ENCODE data around the gene MYO3B.

MYO3B gene

GRCh38 chr2:170291474-170291873, 113.5 kb downstream of the MYO3B start:
- Histone ChIP-seq H3K4me1 (ENCODE audit: control insufficient read depth, low read length) (peaks cover 12% of the 10 kb centered on the region), H3K27me3 (ENCODE audit: control insufficient read depth, low read length) (no peaks in the 10 kb centered on the region), H3K79me2 (ENCODE audit: control insufficient read depth, low read length) (no peaks in the 10 kb centered on the region), H3K27ac (ENCODE audit: low read depth, low read length) (no peak overlapping the region), H3K9me3 (ENCODE audit: control insufficient read depth, insufficient read depth, low read length) (peaks cover 9% of the 10 kb centered on the region), H3K9me2 (replicated peaks; ENCODE audit: control insufficient read depth, low read length) (no peaks in the 10 kb centered on the region), H3K36me3 (ENCODE audit: control insufficient read depth, low read length) (no peaks in the 10 kb centered on the region), H3F3A (ENCODE audit: control insufficient read depth, insufficient read depth) (no peaks in the 10 kb centered on the region), H3K4me3 (ENCODE audit: low read length) (no peak overlapping the region), H4K20me1 (ENCODE audit: control insufficient read depth, insufficient read depth, low read depth, low read length) (no peaks in the 10 kb centered on the region), H3K4me2 (ENCODE audit: low read length) (no peak overlapping the region)
- no peak for TF ChIP-seq EZH2phosphoT487 (IDR thresholded peaks at IDR 0.05; ENCODE audit: borderline replicate concordance, low read length)
- TF ChIP-seq, protein P1, sequence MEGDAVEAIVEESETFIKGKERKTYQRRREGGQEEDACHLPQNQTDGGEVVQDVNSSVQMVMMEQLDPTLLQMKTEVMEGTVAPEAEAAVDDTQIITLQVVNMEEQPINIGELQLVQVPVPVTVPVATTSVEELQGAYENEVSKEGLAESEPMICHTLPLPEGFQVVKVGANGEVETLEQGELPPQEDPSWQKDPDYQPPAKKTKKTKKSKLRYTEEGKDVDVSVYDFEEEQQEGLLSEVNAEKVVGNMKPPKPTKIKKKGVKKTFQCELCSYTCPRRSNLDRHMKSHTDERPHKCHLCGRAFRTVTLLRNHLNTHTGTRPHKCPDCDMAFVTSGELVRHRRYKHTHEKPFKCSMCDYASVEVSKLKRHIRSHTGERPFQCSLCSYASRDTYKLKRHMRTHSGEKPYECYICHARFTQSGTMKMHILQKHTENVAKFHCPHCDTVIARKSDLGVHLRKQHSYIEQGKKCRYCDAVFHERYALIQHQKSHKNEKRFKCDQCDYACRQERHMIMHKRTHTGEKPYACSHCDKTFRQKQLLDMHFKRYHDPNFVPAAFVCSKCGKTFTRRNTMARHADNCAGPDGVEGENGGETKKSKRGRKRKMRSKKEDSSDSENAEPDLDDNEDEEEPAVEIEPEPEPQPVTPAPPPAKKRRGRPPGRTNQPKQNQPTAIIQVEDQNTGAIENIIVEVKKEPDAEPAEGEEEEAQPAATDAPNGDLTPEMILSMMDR (IDR thresholded peaks at IDR 0.05; ENCODE audit: low read depth, low read length, poor library complexity, severe bottlenecking): no peak

DNA sequence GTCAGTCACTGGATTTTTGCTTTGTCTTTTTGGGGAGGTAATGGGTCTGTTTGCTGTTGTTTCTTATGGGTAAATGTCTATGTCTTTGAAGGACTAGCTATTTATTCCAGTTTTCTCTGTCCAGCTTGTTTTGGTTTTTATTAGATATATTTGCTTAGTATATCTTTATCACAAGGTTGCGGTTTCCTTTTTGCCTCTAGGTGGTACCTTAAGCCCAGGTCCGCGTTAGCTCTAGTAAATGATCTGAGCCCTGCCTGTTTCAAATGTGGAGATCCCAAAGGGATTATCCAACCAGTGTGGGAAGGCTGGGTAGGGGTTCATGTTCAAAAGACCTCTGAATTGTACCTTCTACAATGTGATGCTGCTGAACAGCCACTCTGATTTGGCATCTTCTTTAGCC, 114.5 kb downstream of the MYO3B start:
- H3K9me3 ChIP-seq (ENCODE audit: control insufficient read depth, insufficient read depth, low read length): peaks cover 6% of the 10 kb centered on the region
- H3K27ac ChIP-seq (ENCODE audit: low read depth, low read length): no peak overlapping the region
- H3K4me3 ChIP-seq (ENCODE audit: low read length): no peak overlapping the region
- no peaks in the 10 kb centered on the region for H3K27me3 ChIP-seq (ENCODE audit: control insufficient read depth, low read length)
- H3F3A ChIP-seq (ENCODE audit: control insufficient read depth, insufficient read depth): no peaks in the 10 kb centered on the region
- H3K4me1 ChIP-seq (ENCODE audit: control insufficient read depth, low read length): peaks cover 6% of the 10 kb centered on the region
- no peaks in the 10 kb centered on the region for H3K79me2 ChIP-seq (ENCODE audit: control insufficient read depth, low read length)
- no peaks in the 10 kb centered on the region for H4K20me1 ChIP-seq (ENCODE audit: control insufficient read depth, insufficient read depth, low read depth, low read length)
- no peaks in the 10 kb centered on the region for H3K36me3 ChIP-seq (ENCODE audit: control insufficient read depth, low read length)
- H3K4me2 ChIP-seq (ENCODE audit: low read length): no peak overlapping the region
- no peak for TF ChIP-seq EZH2phosphoT487 (IDR thresholded peaks at IDR 0.05; ENCODE audit: borderline replicate concordance, low read length)
- TF ChIP-seq, protein P1 (IDR thresholded peaks at IDR 0.05; ENCODE audit: low read depth, low read length, poor library complexity, severe bottlenecking): no peak
- no peaks in the 10 kb centered on the region for H3K9me2 ChIP-seq (replicated peaks; ENCODE audit: control insufficient read depth, low read length)

GRCh38 chr2:170297496-170297895, 119.5 kb downstream of the MYO3B start:
- Histone ChIP-seq H3K4me2 (ENCODE audit: low read length) (no peak overlapping the region), H3K9me2 (replicated peaks; ENCODE audit: control insufficient read depth, low read length) (no peaks in the 10 kb centered on the region), H3K4me1 (ENCODE audit: control insufficient read depth, low read length) (peaks cover 4% of the 10 kb centered on the region; the same call in 1 of the 2 replicates), H3K79me2 (ENCODE audit: control insufficient read depth, low read length) (no peaks in the 10 kb centered on the region), H3F3A (ENCODE audit: control insufficient read depth, insufficient read depth) (no peaks in the 10 kb centered on the region), H3K27ac (ENCODE audit: low read depth, low read length) (no peak overlapping the region), H3K36me3 (ENCODE audit: control insufficient read depth, low read length) (no peaks in the 10 kb centered on the region), H3K4me3 (ENCODE audit: low read length) (no peak overlapping the region), H3K9me3 (ENCODE audit: control insufficient read depth, insufficient read depth, low read length) (peaks cover 6% of the 10 kb centered on the region), H3K27me3 (ENCODE audit: control insufficient read depth, low read length) (no peaks in the 10 kb centered on the region), H4K20me1 (ENCODE audit: control insufficient read depth, insufficient read depth, low read depth, low read length) (no peaks in the 10 kb centered on the region)
- no peak for TF ChIP-seq EZH2phosphoT487 (IDR thresholded peaks at IDR 0.05; ENCODE audit: borderline replicate concordance, low read length)
- TF ChIP-seq, protein P1 (IDR thresholded peaks at IDR 0.05; ENCODE audit: low read depth, low read length, poor library complexity, severe bottlenecking): no peak

Measured in DOHH2 (cell line).